GM12892 (cell line): ENCODE results near the gene PTHLH.

Experiments used
- POLR2A ChIP-seq: IDR thresholded peaks from 2 replicates; pipeline ENCODE4 v1.6.1; 2011; ENCODE audit warnings: low read depth, low read length, control low read depth
- POLR2AphosphoS5 ChIP-seq: IDR thresholded peaks from 2 replicates; pipeline ENCODE4 v1.6.1; 2011; ENCODE audit warnings: low read depth, low read length, control low read depth
- TAF1 ChIP-seq: IDR thresholded peaks from 2 replicates; pipeline ENCODE4 v1.6.1; 2011; ENCODE audit warnings: low read depth, mild to moderate bottlenecking, control low read depth, low read length, borderline replicate concordance

DNA sequence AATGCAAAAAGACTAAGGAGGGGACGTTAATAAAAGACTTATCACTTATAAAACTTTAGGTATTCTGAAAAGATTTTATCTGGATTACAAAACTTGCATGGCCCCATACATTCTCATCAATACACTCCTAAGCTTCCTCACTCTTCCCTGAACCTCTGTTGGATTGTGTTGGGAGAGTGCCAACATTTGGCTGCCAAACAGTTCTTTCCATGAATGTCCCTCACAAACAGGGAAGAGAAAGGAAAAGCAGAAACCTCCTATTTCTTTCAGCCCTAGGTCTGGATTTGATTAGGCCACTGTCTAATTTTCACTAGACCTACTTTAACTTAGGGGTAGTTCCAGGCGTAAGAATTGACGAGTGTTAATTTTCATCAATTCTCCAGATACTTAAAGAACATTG is 11.7 kb downstream of the PTHLH start:
- no peak for TF ChIP-seq POLR2A
- no peak for TF ChIP-seq POLR2AphosphoS5
- no peak for TF ChIP-seq TAF1
